ENCODE measurements around the gene GSKIP. TPM values are rescaled to one million over a fixed set of nuclear protein-coding genes. Genes with fewer than 3 reads are reported as not detected.

The GSKIP gene
- total RNA-seq, 1 experiment from 2014 or later = 43.0 TPM

- TF ChIP-seq MXD4 (CRISPR knock-in tag; IDR thresholded peaks at IDR 0.05; ENCODE audit: borderline replicate concordance) (no peak), ZNF317 (CRISPR knock-in tag; IDR thresholded peaks at IDR 0.05; ENCODE audit: borderline replicate concordance, low read depth) (no peak)
Observed at GRCh38 chr14:96373538-96373937, 10.2 kb downstream of the GSKIP start (continued).

GRCh38 chr14:96376093-96376492, 12.8 kb downstream of the GSKIP start:
- peaks cover 15% of the 10 kb centered on the region for H3K4me1 Mint-ChIP-seq
- ATAC-seq (no peak), DNase-seq (ENCODE audit: low spot score) (no peak)
- TF ChIP-seq, protein P1, sequence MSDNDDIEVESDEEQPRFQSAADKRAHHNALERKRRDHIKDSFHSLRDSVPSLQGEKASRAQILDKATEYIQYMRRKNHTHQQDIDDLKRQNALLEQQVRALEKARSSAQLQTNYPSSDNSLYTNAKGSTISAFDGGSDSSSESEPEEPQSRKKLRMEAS (CRISPR knock-in tag; IDR thresholded peaks at IDR 0.05) = no peak
- TF ChIP-seq SMAD3 (CRISPR knock-in tag; IDR thresholded peaks at IDR 0.05; ENCODE audit: borderline replicate concordance) (no peak), GRHL2 (CRISPR knock-in tag; IDR thresholded peaks at IDR 0.05; ENCODE audit: insufficient replicate concordance, severe bottlenecking) (no peak), HMGA2 (CRISPR knock-in tag; IDR thresholded peaks at IDR 0.05) (no peak), IRF2 (CRISPR knock-in tag; IDR thresholded peaks at IDR 0.05; ENCODE audit: borderline replicate concordance, low read depth) (no peak), CREB1 (CRISPR knock-in tag; IDR thresholded peaks at IDR 0.05) (no peak), ZNF263 (CRISPR knock-in tag; IDR thresholded peaks at IDR 0.05; ENCODE audit: low read depth) (no peak), USF2 (CRISPR knock-in tag; IDR thresholded peaks at IDR 0.05) (no peak), FOXK1 (CRISPR knock-in tag; IDR thresholded peaks at IDR 0.05) (no peak), ZNF396 (CRISPR knock-in tag; IDR thresholded peaks at IDR 0.05; ENCODE audit: borderline replicate concordance) (no peak), NFATC4 (CRISPR knock-in tag; IDR thresholded peaks at IDR 0.05) (no peak), ELF4 (CRISPR knock-in tag; IDR thresholded peaks at IDR 0.05; ENCODE audit: low read depth) (no peak), MLX (CRISPR knock-in tag; IDR thresholded peaks at IDR 0.05) (no peak), SP1 (CRISPR knock-in tag; conservative IDR thresholded peaks at IDR 0.05) (no peak), PRRX2 (CRISPR knock-in tag; IDR thresholded peaks at IDR 0.05) (no peak), RELA (CRISPR knock-in tag; IDR thresholded peaks at IDR 0.05; ENCODE audit: borderline replicate concordance) (no peak)
- TF ChIP-seq, protein P2, sequence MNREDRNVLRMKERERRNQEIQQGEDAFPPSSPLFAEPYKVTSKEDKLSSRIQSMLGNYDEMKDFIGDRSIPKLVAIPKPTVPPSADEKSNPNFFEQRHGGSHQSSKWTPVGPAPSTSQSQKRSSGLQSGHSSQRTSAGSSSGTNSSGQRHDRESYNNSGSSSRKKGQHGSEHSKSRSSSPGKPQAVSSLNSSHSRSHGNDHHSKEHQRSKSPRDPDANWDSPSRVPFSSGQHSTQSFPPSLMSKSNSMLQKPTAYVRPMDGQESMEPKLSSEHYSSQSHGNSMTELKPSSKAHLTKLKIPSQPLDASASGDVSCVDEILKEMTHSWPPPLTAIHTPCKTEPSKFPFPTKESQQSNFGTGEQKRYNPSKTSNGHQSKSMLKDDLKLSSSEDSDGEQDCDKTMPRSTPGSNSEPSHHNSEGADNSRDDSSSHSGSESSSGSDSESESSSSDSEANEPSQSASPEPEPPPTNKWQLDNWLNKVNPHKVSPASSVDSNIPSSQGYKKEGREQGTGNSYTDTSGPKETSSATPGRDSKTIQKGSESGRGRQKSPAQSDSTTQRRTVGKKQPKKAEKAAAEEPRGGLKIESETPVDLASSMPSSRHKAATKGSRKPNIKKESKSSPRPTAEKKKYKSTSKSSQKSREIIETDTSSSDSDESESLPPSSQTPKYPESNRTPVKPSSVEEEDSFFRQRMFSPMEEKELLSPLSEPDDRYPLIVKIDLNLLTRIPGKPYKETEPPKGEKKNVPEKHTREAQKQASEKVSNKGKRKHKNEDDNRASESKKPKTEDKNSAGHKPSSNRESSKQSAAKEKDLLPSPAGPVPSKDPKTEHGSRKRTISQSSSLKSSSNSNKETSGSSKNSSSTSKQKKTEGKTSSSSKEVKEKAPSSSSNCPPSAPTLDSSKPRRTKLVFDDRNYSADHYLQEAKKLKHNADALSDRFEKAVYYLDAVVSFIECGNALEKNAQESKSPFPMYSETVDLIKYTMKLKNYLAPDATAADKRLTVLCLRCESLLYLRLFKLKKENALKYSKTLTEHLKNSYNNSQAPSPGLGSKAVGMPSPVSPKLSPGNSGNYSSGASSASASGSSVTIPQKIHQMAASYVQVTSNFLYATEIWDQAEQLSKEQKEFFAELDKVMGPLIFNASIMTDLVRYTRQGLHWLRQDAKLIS (CRISPR knock-in tag; IDR thresholded peaks at IDR 0.05; ENCODE audit: borderline replicate concordance) = no peak
- TF ChIP-seq, protein P3, sequence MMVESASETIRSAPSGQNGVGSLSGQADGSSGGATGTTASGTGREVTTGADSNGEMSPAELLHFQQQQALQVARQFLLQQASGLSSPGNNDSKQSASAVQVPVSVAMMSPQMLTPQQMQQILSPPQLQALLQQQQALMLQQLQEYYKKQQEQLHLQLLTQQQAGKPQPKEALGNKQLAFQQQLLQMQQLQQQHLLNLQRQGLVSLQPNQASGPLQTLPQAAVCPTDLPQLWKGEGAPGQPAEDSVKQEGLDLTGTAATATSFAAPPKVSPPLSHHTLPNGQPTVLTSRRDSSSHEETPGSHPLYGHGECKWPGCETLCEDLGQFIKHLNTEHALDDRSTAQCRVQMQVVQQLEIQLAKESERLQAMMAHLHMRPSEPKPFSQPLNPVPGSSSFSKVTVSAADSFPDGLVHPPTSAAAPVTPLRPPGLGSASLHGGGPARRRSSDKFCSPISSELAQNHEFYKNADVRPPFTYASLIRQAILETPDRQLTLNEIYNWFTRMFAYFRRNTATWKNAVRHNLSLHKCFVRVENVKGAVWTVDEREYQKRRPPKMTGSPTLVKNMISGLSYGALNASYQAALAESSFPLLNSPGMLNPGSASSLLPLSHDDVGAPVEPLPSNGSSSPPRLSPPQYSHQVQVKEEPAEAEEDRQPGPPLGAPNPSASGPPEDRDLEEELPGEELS (CRISPR knock-in tag; IDR thresholded peaks at IDR 0.05) = no peak
- TF ChIP-seq, protein P4, sequence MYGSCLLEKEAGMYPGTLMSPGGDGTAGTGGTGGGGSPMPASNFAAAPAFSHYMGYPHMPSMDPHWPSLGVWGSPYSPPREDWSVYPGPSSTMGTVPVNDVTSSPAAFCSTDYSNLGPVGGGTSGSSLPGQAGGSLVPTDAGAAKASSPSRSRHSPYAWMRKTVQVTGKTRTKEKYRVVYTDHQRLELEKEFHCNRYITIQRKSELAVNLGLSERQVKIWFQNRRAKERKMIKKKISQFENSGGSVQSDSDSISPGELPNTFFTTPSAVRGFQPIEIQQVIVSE (CRISPR knock-in tag; IDR thresholded peaks at IDR 0.05; ENCODE audit: borderline replicate concordance) = no peak
- TF ChIP-seq, protein P5, sequence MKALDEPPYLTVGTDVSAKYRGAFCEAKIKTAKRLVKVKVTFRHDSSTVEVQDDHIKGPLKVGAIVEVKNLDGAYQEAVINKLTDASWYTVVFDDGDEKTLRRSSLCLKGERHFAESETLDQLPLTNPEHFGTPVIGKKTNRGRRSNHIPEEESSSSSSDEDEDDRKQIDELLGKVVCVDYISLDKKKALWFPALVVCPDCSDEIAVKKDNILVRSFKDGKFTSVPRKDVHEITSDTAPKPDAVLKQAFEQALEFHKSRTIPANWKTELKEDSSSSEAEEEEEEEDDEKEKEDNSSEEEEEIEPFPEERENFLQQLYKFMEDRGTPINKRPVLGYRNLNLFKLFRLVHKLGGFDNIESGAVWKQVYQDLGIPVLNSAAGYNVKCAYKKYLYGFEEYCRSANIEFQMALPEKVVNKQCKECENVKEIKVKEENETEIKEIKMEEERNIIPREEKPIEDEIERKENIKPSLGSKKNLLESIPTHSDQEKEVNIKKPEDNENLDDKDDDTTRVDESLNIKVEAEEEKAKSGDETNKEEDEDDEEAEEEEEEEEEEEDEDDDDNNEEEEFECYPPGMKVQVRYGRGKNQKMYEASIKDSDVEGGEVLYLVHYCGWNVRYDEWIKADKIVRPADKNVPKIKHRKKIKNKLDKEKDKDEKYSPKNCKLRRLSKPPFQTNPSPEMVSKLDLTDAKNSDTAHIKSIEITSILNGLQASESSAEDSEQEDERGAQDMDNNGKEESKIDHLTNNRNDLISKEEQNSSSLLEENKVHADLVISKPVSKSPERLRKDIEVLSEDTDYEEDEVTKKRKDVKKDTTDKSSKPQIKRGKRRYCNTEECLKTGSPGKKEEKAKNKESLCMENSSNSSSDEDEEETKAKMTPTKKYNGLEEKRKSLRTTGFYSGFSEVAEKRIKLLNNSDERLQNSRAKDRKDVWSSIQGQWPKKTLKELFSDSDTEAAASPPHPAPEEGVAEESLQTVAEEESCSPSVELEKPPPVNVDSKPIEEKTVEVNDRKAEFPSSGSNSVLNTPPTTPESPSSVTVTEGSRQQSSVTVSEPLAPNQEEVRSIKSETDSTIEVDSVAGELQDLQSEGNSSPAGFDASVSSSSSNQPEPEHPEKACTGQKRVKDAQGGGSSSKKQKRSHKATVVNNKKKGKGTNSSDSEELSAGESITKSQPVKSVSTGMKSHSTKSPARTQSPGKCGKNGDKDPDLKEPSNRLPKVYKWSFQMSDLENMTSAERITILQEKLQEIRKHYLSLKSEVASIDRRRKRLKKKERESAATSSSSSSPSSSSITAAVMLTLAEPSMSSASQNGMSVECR (CRISPR knock-in tag; IDR thresholded peaks at IDR 0.05; ENCODE audit: borderline replicate concordance) = no peak
- POLR2A ChIA-PET = no interaction called here
- H3K27ac Mint-ChIP-seq = no peak overlapping the region
- CTCF ChIA-PET = no interaction called here
- no peak overlapping the region for H3K4me3 Mint-ChIP-seq
- H3K36me3 Mint-ChIP-seq = no peaks in the 10 kb centered on the region
- H3K9me3 Mint-ChIP-seq = no peaks in the 10 kb centered on the region
- H3K27me3 Mint-ChIP-seq (ENCODE audit: low read depth) = no peaks in the 10 kb centered on the region

Measured in WTC11 (cell line).